OCI-LY7 (cell line): ENCODE data around the gene ECI2.

Experiments
- EZH2phosphoT487 ChIP-seq: fragments of 200-600 bp; sonication (generic); IDR thresholded peaks from 2 replicates; pipeline ENCODE4 v1.6.1; 2018; ENCODE audit warnings: low read depth, borderline replicate concordance, mild to moderate bottlenecking, mixed run types, antibody characterized with exemption, low read length, moderate library complexity, mixed read lengths
- TF ChIP-seq, protein P1 (sequence below): fragments of 200-600 bp; sonication (generic); conservative IDR thresholded peaks from 2 replicates; pipeline ENCODE4 v1.5.1; 2014; ENCODE audit warnings: mild to moderate bottlenecking, antibody characterized with exemption, low read length, moderate library complexity, mixed read lengths

DNA sequence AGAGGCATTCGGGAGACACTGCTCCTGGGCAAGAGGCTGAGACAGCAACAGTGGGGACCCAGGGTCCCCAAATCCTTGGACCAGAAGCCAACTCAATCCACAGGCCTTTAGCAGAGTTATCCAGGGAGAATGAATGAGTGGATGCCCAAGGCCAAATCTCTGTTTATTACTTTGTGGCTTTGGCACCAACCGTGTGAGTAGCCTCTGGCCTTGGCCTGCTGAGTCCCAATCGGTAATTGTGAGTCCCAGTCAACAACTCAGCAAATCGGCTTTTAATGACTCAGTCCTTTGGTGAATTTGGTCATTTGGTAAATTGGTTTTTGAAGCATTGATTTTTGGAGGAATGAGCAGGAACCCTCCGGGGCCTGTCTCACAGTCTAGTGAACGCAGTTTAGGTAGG lies 29.1 kb upstream of the ECI2 start:
- TF ChIP-seq, protein P1, sequence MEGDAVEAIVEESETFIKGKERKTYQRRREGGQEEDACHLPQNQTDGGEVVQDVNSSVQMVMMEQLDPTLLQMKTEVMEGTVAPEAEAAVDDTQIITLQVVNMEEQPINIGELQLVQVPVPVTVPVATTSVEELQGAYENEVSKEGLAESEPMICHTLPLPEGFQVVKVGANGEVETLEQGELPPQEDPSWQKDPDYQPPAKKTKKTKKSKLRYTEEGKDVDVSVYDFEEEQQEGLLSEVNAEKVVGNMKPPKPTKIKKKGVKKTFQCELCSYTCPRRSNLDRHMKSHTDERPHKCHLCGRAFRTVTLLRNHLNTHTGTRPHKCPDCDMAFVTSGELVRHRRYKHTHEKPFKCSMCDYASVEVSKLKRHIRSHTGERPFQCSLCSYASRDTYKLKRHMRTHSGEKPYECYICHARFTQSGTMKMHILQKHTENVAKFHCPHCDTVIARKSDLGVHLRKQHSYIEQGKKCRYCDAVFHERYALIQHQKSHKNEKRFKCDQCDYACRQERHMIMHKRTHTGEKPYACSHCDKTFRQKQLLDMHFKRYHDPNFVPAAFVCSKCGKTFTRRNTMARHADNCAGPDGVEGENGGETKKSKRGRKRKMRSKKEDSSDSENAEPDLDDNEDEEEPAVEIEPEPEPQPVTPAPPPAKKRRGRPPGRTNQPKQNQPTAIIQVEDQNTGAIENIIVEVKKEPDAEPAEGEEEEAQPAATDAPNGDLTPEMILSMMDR = no peak
- TF ChIP-seq EZH2phosphoT487 = no peak
